Smooth muscle cell (in vitro differentiated cells): Measurements from ENCODE around the gene SLC24A3. TPM values are rescaled to one million over a fixed set of nuclear protein-coding genes. Genes with fewer than 3 reads are reported as not detected.

Source experiments
- DNase-seq: peaks from one replicate; lab custom pipeline; 2025; ENCODE audit not compliant: unreplicated experiment; lab: John Stamatoyannopoulos, UW
- H2AFZ ChIP-seq: fragments of 200-600 bp; sonication (generic); 2 replicates; pipeline ENCODE4 v1.6.0; 2016; ENCODE audit warnings: antibody characterized with exemption, low read depth, mild to moderate bottlenecking
- H3F3A ChIP-seq: fragments of 200-600 bp; sonication (generic); 2 replicates; pipeline ENCODE4 v1.6.0; 2017; ENCODE audit warnings: antibody characterized with exemption, low read depth
- H3K27ac ChIP-seq: fragments of 200-600 bp; sonication (generic); 2 replicates; pipeline ENCODE4 v1.5.1; 2016; ENCODE audit warnings: low read depth, mild to moderate bottlenecking
- H3K27me3 ChIP-seq: fragments of 200-600 bp; sonication (generic); 2 replicates; pipeline ENCODE4 v1.6.1; 2016; ENCODE audit warnings: low read depth, mild to moderate bottlenecking
- H3K36me3 ChIP-seq: fragments of 200-600 bp; sonication (generic); 2 replicates; pipeline ENCODE4 v1.5.1; 2016; ENCODE audit warnings: low read depth
- H3K4me1 ChIP-seq: fragments of 200-600 bp; sonication (generic); 2 replicates; pipeline ENCODE4 v1.5.1; 2016; ENCODE audit warnings: low read depth
- H3K4me2 ChIP-seq: fragments of 200-600 bp; sonication (generic); 2 replicates; pipeline ENCODE4 v1.6.0; 2016; ENCODE audit warnings: mild to moderate bottlenecking
- H3K4me3 ChIP-seq: fragments of 200-600 bp; sonication (generic); 2 replicates; pipeline ENCODE4 v1.5.1; 2016; ENCODE audit warnings: mild to moderate bottlenecking
- H3K79me2 ChIP-seq: fragments of 200-600 bp; sonication (generic); 2 replicates; pipeline ENCODE4 v1.6.0; 2016; ENCODE audit warnings: low read depth, mild to moderate bottlenecking
- H3K9ac ChIP-seq: fragments of 200-600 bp; sonication (generic); 2 replicates; pipeline ENCODE4 v1.6.0; 2016; ENCODE audit warnings: low read depth
- H3K9me3 ChIP-seq: fragments of 200-600 bp; sonication (generic); replicated peaks from 2 replicates; pipeline ENCODE4 v1.5.1; 2016; ENCODE audit warnings: low read depth
- H4K20me1 ChIP-seq: fragments of 200-600 bp; sonication (generic); 2 replicates; pipeline ENCODE4 v1.6.0; 2016; ENCODE audit warnings: low read depth
- WGBS: methylation state at CpG from one replicate; pipeline ENCODE4 v1.1.7; 2016; ENCODE audit warnings: low lambda C conversion rate; 5-methylcytosine and 5-hydroxymethylcytosine counted together
- polyA plus RNA-seq: library from polyadenylated mRNA; unstranded; fragments of >200 nt; fragmentation: Nextera tagmentation; extraction: Ambion mirVana; gene quantifications from 2 replicates; pipeline ENCODE4 v1.2.1, GENCODE V29; 2016
- total RNA-seq: library from RNA; depleted of rRNA; stranded (reverse); fragments of >200 nt; gene quantifications from 2 replicates; pipeline ENCODE4 v1.2.3, GENCODE V29; 2014
- TF ChIP-seq, protein P1 (sequence below): fragments of 200-600 bp; sonication (generic); IDR thresholded peaks from 2 replicates; pipeline ENCODE4 v1.5.1; 2017; ENCODE audit warnings: borderline replicate concordance, mild to moderate bottlenecking, antibody characterized with exemption; ENCODE audit not compliant: insufficient read depth, poor library complexity, severe bottlenecking

The SLC24A3 gene
- total and polyA plus RNA-seq, 2 experiments from 2014 or later: 2.5 to 3.2 TPM

DNA sequence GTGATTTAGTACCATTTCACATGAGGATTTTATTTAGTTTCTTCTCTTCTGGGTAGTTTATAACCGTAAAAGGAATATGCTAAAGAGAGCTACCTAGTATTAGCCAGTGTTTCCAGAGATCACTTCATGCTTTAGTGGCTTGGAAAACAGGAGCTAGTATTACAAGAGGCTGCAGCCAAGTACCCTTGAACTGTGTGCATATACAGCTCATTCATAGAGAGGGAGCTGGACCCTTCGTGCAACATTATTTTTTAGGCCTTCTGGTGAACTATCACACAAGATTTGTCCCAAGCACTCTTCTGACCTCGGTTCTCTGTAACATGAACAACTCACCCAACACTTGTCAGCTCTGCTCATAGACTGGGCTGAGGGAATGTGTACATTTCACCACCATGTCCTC is 470.7 kb downstream of the SLC24A3 start:
- Histone ChIP-seq H3K27me3 (no peaks in the 10 kb centered on the region), H3K4me3 (no peak overlapping the region), H4K20me1 (no peaks in the 10 kb centered on the region), H3K36me3 (no peaks in the 10 kb centered on the region), H3K4me1 (no peaks in the 10 kb centered on the region), H3K9me3 (no peaks in the 10 kb centered on the region), H3K27ac (no peak overlapping the region), H3K4me2 (no peak overlapping the region), H3K79me2 (no peaks in the 10 kb centered on the region), H3K9ac (no peak overlapping the region), H2AFZ (no peak overlapping the region), H3F3A (no peaks in the 10 kb centered on the region)
- no peak for DNase-seq
- TF ChIP-seq, protein P1, sequence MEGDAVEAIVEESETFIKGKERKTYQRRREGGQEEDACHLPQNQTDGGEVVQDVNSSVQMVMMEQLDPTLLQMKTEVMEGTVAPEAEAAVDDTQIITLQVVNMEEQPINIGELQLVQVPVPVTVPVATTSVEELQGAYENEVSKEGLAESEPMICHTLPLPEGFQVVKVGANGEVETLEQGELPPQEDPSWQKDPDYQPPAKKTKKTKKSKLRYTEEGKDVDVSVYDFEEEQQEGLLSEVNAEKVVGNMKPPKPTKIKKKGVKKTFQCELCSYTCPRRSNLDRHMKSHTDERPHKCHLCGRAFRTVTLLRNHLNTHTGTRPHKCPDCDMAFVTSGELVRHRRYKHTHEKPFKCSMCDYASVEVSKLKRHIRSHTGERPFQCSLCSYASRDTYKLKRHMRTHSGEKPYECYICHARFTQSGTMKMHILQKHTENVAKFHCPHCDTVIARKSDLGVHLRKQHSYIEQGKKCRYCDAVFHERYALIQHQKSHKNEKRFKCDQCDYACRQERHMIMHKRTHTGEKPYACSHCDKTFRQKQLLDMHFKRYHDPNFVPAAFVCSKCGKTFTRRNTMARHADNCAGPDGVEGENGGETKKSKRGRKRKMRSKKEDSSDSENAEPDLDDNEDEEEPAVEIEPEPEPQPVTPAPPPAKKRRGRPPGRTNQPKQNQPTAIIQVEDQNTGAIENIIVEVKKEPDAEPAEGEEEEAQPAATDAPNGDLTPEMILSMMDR: no peak
- 87% methylated on average over 3 of the region's 3 CpGs for WGBS

DNA sequence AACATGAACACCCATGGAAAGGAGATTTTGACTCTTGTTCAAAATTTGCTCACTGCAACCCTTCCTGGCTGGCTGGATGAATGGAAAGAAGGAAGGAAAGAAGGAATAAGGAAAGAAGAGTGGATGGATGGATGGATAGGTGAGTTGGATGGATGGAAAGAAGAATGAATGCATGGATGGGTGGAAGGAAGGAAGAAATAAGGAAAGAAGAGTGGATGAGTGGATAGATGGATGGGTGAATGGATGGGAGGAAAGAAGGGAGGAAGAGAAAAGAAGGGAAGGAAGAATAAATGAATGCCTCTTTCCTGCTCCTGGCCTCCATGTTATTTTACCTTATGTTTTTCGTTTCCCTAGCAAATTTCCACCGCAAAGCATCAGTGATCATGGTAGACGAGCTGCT is 471.4 kb downstream of the SLC24A3 start:
- no peaks in the 10 kb centered on the region for H3K36me3 ChIP-seq
- H3K27me3 ChIP-seq: no peaks in the 10 kb centered on the region
- H3K4me3 ChIP-seq: no peak overlapping the region
- no peaks in the 10 kb centered on the region for H3K4me1 ChIP-seq
- H3K4me2 ChIP-seq: no peak overlapping the region
- no peaks in the 10 kb centered on the region for H3K9me3 ChIP-seq
- no peak overlapping the region for H3K9ac ChIP-seq
- TF ChIP-seq, protein P1: no peak
- H3K27ac ChIP-seq: no peak overlapping the region
- no peaks in the 10 kb centered on the region for H3K79me2 ChIP-seq
- no peaks in the 10 kb centered on the region for H4K20me1 ChIP-seq
- no peaks in the 10 kb centered on the region for H3F3A ChIP-seq
- 89% methylated on average over 3 of the region's 3 CpGs for WGBS
- H2AFZ ChIP-seq: no peak overlapping the region
- DNase-seq: no peak

DNA sequence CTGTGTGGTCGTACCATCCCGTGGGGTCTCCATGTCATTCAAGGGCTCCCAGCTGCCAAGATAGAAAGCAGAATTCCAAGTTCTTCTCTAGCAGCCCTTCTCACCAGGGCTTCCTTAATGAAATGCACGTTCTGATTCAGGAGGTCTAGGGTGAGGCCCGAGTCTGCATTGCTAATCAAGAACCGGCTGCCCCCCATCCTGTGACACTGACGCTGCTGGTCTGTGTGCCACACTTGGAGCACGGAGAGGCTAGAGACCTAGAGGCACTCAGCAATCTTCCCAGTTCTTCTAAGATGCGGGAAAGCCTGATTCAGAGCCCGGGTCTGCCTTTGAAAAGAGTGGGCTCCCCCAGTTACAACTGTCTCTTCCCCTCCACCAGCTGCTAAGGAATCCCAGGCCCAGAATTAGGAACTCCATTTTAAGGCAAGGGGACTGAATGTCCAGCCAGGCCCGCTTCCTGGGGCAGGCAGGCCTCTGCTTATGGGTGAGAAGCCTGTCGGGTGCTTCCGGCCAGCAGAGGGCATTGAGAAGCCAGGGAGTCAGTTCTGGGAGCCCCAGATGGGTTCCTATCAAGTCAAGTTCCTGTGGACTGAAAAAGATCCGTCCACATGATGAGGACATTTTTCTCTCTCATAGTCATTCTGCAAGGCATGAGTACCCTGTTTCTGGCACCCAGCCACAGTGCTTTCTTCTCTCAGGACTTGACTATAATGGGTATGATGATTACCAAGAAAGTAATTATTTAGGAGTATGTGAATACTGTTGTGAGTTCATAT is 475.8 kb downstream of the SLC24A3 start:
- 63% methylated on average over 13 of the region's 13 CpGs for WGBS
- H3K9ac ChIP-seq: no peak overlapping the region
- no peak overlapping the region for H3K4me3 ChIP-seq
- H3K4me2 ChIP-seq: no peak overlapping the region
- TF ChIP-seq, protein P1: peak; percentile 63
- H4K20me1 ChIP-seq: no peaks in the 10 kb centered on the region
- no peaks in the 10 kb centered on the region for H3K9me3 ChIP-seq
- H2AFZ ChIP-seq: peak overlapping the region; percentile 47
- no peaks in the 10 kb centered on the region for H3K27me3 ChIP-seq
- H3K79me2 ChIP-seq: no peaks in the 10 kb centered on the region
- no peak overlapping the region for H3K27ac ChIP-seq
- no peaks in the 10 kb centered on the region for H3K36me3 ChIP-seq
- H3F3A ChIP-seq: no peaks in the 10 kb centered on the region
- DNase-seq: no peak
- H3K4me1 ChIP-seq: no peaks in the 10 kb centered on the region

DNA sequence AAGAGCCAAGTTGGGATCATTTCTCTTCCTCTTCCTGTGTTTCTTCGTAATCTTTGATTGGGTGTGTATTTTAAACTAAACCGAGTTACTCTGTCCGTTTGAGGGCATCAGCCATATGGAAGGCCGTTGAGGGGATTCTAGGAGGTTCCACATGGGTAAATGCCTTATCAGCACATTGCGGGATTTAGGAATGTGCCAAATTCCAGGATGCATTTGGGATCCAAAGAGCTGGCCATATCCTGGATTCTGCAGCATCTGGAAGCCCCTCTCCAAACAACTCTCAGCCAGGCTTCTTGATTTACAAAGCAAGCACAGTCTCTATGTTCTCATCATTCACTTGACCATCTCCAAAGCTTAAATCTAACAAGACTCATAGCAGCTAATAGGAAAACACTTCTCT is 478.0 kb downstream of the SLC24A3 start:
- Histone ChIP-seq H3K36me3 (no peaks in the 10 kb centered on the region), H3K4me1 (no peaks in the 10 kb centered on the region), H4K20me1 (no peaks in the 10 kb centered on the region), H2AFZ (no peak overlapping the region), H3K27me3 (no peaks in the 10 kb centered on the region), H3K79me2 (no peaks in the 10 kb centered on the region), H3K4me3 (no peak overlapping the region), H3K4me2 (no peak overlapping the region), H3K27ac (no peak overlapping the region), H3K9ac (no peak overlapping the region), H3F3A (no peaks in the 10 kb centered on the region), H3K9me3 (no peaks in the 10 kb centered on the region)
- WGBS: 43% methylated on average over 5 of the region's 5 CpGs
- DNase-seq: no peak
- TF ChIP-seq, protein P1: no peak
